Subcutaneous adipose tissue (tissue), 4 donors: ENCODE measurements around the gene TMIGD3. TPM values are rescaled to one million over a fixed set of nuclear protein-coding genes. Genes with fewer than 3 reads are reported as not detected.

Experiments
- CTCF ChIP-seq: fragments of 450-650 bp; IDR thresholded peaks from one replicate; pipeline ENCODE4 v1.5.1; 2016; ENCODE audit warnings: low read depth, mild to moderate bottlenecking, control low read depth, antibody characterized with exemption, moderate library complexity
- total RNA-seq, 4 donors: library from RNA; depleted of rRNA; stranded (reverse); fragments of >200 nt; gene quantifications; one replicate each; pipeline ENCODE4 v1.1.0, GENCODE V29; 2016

The TMIGD3 gene
- total RNA-seq, 4 donors from 2014 or later = 1.9 to 34.7 (median 9.4) TPM

GRCh38 chr1:111513410-111514020 lies 10.1 kb upstream of the TMIGD3 start:
- TF ChIP-seq CTCF = no peak

GRCh38 chr1:111512931-111513330 lies 9.5 kb upstream of the TMIGD3 start:
- TF ChIP-seq CTCF = no peak

GRCh38 chr1:111512132-111512889 lies 8.9 kb upstream of the TMIGD3 start:
- no peak for TF ChIP-seq CTCF

- no peak for TF ChIP-seq CTCF
Measured at GRCh38 chr1:111511370-111511769, 7.9 kb upstream of the TMIGD3 start.

- no peak for TF ChIP-seq CTCF
Measured at GRCh38 chr1:111509997-111510375, 6.6 kb upstream of the TMIGD3 start.

GRCh38 chr1:111507411-111508201 lies 4.2 kb upstream of the TMIGD3 start:
- TF ChIP-seq CTCF = no peak

- no peak for TF ChIP-seq CTCF
Measured at GRCh38 chr1:111506561-111506960, 3.1 kb upstream of the TMIGD3 start.
